GM18502 (cell line): Measurements from ENCODE around the gene GABBR1.
"Not testable (repeated sequence)": the region's sequence is repeated elsewhere in the genome, so short reads cannot be mapped to it uniquely, and the experiment has no call there.

Experiments used
- ATAC-seq: cut with Tn5 transposase; IDR thresholded peaks from one replicate; pipeline ENCODE4 v1.9.1; 2021; ENCODE audit warnings: mild to moderate bottlenecking; ENCODE audit not compliant: unreplicated experiment, poor library complexity

GABBR1 gene

DNA sequence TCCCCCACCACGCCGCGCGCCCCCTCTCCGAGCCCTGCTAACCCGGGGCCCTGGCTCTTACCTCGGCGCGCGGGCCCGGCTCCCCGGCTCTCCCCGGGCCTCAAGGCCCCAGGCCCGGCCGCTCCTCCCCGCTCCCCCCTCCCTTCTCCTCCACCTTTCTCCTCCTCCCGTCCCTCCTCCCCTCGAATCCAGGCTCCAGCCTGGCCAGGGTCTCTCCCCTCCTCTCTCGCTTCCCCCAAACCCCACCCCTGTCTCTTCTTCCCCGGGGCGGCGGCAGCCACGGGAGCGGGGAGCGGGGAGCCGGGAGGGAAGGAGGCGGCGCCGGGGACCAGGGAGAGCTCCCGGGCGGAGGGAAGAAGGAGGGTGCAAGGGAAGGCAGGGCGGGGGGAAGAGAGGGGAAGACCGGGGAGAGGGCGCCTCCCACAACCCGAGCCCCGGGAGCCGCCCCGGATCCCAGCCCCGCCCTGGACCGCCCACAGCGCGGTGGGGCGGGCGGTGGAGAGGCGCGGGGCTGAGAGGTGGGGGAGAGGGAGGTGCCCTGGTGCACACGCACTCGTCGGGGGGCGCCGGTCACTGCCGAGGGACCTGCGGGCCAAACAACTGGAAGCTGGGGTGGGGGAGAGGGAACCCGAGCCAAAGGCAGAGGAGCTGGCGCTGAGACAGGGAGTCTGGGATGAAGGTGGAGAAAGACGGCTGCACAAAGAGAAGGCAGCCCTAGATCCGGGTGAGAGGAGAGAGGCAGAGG lies at the start of gene GABBR1:
Gene GABBR1, minus strand, starts transcription at position 395 of the 745 bp plus-strand sequence. CDS start 798 bp downstream, outside the sequence.
- ATAC-seq, result peak; percentile 85

- ATAC-seq, result no peak
These were observed 48.8 kb upstream of the GABBR1 start for GRCh38 chr6:29681811-29682210.

GRCh38 chr6:29680904-29681303 lies 47.9 kb upstream of the GABBR1 start, which contains the start of gene ZFP57:
Gene ZFP57 (minus strand): TSS chr6:29681152. CDS start chr6:29677003, 4,149 bp downstream.
- ATAC-seq, result no peak

- ATAC-seq, result no peak
These were observed 47.4 kb upstream of the GABBR1 start for GRCh38 chr6:29680416-29680815.

DNA sequence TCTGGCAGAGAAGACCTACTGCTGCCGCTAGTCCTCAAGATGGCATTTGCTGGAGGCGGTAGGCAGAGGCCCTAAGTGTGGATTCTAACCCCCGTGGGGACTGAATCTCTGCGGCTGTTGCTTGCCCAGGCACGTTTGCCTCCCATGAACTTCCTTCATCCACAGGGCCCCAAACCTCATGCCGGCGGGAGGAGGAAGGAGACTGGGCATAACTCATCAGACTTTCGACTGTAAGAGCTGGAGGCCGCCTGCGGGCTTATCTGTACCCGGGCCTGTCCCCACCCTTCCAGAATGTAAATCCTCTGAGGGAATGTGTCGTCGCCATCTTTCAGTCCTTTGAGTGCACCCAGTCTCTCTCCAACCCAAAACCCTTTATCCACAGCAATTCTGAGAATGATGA lies 47.0 kb upstream of the GABBR1 start:
- ATAC-seq, result no peak

DNA sequence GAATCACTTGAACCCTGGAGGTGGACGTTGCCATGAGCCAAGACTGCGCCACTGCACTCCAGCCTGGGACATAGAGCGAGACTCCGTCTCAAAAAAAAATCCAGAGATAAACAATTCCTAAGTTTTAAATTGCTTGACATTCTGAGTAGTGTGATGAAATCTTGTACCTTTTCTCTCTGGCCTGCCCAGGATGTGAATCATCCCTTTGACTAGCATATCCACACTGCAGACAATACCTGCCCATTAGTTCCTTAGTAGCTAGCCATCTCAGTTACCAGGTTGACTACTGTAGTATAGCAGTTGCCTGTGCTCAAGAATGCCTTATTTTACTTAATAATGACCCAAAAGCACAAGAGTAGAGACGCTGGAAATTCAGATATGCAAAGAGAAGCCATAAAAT lies 45.1 kb upstream of the GABBR1 start:
- ATAC-seq, result no peak

DNA sequence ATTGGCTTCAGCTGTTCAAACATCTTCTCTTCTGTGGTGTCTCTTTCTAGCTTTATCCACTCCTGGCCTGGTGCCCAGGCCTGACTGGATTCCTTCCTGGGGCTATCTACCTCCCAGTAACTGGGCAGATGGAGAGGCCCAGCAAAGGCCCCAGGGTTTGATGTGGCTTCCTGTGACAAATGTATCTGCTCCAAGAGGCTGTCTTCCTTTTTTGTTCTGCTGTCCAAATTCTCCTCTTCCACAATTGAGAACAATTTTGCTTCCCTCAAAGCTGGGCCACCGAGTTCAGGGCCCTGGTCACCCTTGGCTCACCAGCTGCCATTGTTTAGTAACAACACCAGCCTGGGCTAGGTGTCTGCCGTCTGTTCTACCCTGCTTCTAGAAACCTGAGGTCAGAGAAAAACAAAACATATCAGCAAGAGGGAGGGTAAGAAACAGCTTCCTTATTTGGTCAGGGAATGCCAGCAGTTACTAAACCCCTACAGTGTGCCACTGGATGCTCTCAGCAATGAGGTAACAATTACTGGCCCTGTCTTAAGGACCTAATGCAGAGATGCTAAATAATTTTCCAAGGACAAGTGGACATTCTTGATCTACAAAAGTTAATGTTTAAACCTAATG lies 44.1 kb upstream of the GABBR1 start:
- no peak for ATAC-seq

- ATAC-seq, result no peak
These were observed 42.6 kb upstream of the GABBR1 start for GRCh38 chr6:29675561-29675960.

- ATAC-seq, result no peak
These were observed 41.0 kb upstream of the GABBR1 start for GRCh38 chr6:29674008-29674407.

DNA sequence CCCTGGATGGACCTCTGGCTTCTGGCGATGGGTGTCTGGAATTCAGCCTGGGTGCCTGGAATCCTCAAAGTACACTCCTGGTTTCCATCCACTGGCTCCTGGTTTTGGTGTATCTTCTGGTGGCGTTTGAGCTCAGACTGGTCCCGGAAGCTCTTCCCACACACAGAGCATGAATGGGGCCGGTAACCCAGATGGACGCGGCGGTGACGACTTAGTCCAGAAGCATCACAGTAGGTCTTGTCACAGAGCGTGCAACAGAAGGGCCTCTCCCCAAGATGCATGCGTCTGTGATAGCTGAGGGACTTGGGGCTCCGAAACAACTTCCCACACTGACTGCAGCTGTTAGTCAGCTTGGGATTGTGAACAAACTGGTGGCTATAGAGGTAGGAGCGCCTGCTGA lies 40.2 kb upstream of the GABBR1 start:
- ATAC-seq, result no peak

DNA sequence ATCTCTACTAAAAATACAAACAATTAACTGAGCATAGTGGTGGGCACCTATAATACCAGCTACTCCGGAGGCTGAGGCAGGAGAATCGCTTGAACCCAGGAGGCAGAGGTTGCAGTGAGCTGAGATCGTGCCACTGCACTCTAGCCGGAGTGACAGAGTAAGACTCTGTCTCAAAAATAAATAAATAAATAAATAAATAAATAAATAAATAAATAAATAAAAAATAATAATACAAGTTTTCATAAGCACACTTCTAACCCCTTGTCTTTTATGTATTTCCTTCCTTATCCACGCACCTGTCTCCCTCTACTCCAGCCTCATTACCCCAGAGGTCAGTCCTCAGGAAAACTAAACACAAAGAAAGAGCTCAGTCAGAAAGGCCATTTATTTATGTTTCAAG lies 39.1 kb upstream of the GABBR1 start:
- ATAC-seq, result not testable (repeated sequence)

GRCh38 chr6:29671026-29671425 lies 38.0 kb upstream of the GABBR1 start:
- ATAC-seq, result no peak

GRCh38 chr6:29667158-29667557 lies 34.2 kb upstream of the GABBR1 start:
- ATAC-seq, result no peak

DNA sequence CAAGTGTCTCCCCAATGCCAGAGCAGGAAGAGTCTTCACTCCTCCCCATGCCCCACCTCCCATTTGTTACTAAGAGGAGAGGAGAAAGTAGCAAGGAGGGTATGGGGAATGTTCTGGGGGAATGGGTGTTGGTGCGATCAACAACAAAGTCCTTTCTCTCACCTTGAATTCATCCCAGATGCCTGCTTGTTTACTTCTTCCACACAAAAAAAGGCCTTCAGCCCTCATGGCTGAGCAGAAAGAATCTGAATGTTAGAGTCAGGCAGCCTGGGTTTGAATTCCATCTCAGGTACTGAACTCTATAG lies 33.8 kb upstream of the GABBR1 start:
- no peak for ATAC-seq

GRCh38 chr6:29665942-29666825 lies 33.2 kb upstream of the GABBR1 start:
- ATAC-seq, result no peak

DNA sequence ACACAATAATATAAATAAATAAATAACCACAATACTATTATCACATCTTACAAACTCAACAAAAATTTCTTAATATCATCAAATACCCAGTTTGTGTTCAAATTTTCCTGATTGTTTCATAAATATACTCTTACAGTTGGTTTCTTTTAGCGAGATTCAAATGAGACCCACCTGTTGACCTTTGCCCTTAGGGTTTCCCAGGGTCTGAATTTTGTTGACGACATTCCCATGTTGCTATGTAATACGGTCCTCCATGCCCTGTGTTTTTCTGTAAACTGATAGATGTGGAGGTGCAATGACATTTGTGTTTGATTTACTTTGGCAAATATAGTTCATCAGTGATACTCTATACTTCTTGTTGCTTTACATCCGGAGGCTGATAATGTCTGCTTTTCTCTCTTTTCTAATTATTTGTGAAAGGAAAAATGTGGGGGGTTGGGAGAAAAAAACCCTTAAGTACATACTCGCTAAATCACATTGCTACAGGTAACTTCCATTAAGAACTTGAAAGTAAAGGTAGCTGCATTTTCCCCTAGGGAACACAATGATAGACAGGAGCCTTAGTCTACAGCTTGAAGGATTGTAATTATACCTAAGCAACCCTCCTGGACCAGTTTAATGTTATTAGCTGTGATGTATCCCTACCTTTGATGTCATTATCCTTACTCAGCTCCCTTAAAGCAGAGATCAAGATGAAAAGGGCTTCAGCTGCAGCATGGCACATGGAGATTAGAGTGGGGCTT lies 30.5 kb upstream of the GABBR1 start:
- no peak for ATAC-seq

DNA sequence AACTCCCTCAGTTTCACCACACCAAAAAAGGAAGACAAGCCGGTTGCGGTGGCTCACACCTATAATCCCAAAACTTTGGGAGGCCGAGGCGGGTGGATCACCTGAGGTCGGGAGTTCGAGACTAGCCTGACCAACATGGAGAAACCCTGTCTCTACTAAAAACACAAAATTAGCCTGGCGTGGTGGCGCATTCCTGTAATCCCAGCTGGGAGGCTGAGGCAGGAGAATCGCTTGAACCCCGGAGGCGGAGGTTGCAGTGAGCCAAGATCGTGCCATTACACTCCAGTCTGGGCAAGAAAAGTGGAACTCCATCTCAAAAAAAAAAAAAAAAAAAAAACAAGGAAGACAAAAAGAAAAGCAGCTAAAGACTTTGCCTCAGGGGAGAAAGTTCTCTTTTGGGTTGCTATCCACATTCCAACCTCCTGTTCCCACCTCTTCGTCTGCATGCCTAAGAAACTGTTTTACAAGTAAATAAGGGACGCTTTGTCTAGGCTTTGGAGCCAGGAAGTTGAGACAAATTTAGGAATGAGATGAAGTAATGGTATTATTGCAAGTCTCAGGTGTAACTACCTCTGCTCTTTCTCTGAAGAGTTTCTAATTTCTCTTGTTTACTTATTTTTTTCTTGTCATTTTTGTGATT lies 28.6 kb upstream of the GABBR1 start:
- ATAC-seq, result not testable (repeated sequence)

GRCh38 chr6:29661071-29661470 lies 28.1 kb upstream of the GABBR1 start:
- ATAC-seq, result no peak

DNA sequence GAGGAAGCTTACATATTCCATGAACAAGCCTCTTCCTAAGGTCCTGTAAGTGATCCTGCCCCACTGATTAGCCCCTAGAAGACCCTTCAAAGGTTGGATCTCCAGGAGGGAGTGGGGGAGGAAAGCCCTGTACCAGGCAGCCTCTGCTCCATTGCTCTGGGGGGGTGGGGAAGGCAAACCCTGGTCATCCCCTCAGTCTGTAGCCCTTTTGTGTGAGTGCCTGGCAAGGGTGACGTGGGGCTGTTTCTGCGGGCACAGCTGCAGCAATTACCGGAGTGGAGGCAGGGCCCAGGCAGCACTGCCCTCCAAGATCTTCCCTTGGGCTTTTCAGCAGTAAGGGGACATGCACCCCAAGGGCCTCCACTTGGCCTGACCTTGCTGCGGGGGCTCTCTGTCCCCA lies 23.8 kb upstream of the GABBR1 start, which contains the start of gene MOG:
Gene MOG, plus strand, starts transcription at position 295 of the 400 bp plus-strand sequence. CDS start 118 bp downstream, outside the sequence.
- ATAC-seq, result no peak

DNA sequence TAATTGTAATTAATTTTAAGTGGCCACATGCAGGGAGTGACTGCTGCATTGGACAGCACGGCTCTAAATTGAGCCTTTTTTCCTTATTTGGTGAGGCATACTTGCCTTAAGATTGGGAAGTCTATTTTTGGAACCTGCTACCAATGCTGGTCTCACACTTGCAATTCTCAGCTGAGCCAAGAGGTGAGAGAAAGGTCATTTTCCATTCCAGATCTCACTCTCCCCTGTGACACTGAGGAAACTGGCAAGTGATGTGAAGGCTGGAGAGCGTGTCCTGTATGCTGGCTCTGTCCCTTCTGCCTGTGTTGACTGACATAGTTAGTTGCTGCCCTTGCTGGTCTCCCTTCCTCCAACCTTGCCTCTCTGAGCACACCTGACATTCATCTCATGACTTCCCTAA lies 23.2 kb upstream of the GABBR1 start:
- no peak for ATAC-seq
